IMR-90 (cell line): ENCODE data around the gene MGME1.

Experiments used
- BHLHE40 ChIP-seq: fragments of 150-350 bp; IDR thresholded peaks from 2 replicates; pipeline ENCODE4 v1.6.1; 2016; ENCODE audit warnings: mild to moderate bottlenecking, low read depth, low read length
- CTCF ChIP-seq: conservative IDR thresholded peaks from 2 replicates; pipeline ENCODE4 v1.5.1; 2012; ENCODE audit warnings: mild to moderate bottlenecking, low read depth, low read length, improper control_type of control experiment
- MAZ ChIP-seq: IDR thresholded peaks from 2 replicates; pipeline ENCODE4 v1.6.1; 2012; ENCODE audit warnings: low read depth, mild to moderate bottlenecking, low read length, improper control_type of control experiment, moderate library complexity, borderline replicate concordance
- POLR2A ChIP-seq: IDR thresholded peaks from 2 replicates; pipeline ENCODE4 v1.6.1; 2012; ENCODE audit warnings: mild to moderate bottlenecking, low read depth, low read length
- RAD21 ChIP-seq: IDR thresholded peaks from 2 replicates; pipeline ENCODE4 v1.6.1; 2012; ENCODE audit warnings: low read length, improper control_type of control experiment
- SMC3 ChIP-seq: fragments of 150-350 bp; IDR thresholded peaks from 2 replicates; pipeline ENCODE4 v1.6.1; 2016; ENCODE audit warnings: low read depth, mild to moderate bottlenecking, antibody characterized with exemption, low read length, moderate library complexity
- USF2 ChIP-seq: fragments of 150-350 bp; IDR thresholded peaks from 2 replicates; pipeline ENCODE4 v1.6.1; 2017; ENCODE audit warnings: mild to moderate bottlenecking, antibody characterized with exemption, low read length, low read depth

GRCh38 chr20:17925940-17926300 is 42.9 kb upstream of the MGME1 start:
- TF ChIP-seq CTCF (no peak), MAZ (no peak), SMC3 (no peak), POLR2A (no peak), BHLHE40 (no peak), RAD21 (no peak), USF2 (no peak)
